Mucosa of stomach (tissue), 1 donor: Measurements from ENCODE around the gene TTC21B.

ENCODE experiments used
- H3K27me3 ChIP-seq: one replicate; pipeline ENCODE4 v1.7.0; 2013; ENCODE audit warnings: mild to moderate bottlenecking, low read length; ENCODE audit not compliant: control insufficient read depth, insufficient read depth
- H3K36me3 ChIP-seq: one replicate; pipeline ENCODE4 v1.7.0; 2013; ENCODE audit warnings: low read length; ENCODE audit not compliant: control insufficient read depth, insufficient read depth
- H3K4me1 ChIP-seq: one replicate; pipeline ENCODE4 v1.7.0; 2013; ENCODE audit warnings: mild to moderate bottlenecking, low read length; ENCODE audit not compliant: control insufficient read depth, insufficient read depth
- H3K4me3 ChIP-seq: one replicate; pipeline ENCODE4 v1.7.0; 2013; ENCODE audit warnings: low read length
- H3K9ac ChIP-seq: one replicate; pipeline ENCODE4 v1.7.0; 2013; ENCODE audit warnings: mild to moderate bottlenecking, low read length, moderate library complexity
- H3K9me3 ChIP-seq: one replicate; pipeline ENCODE4 v1.7.0; 2013; ENCODE audit warnings: mild to moderate bottlenecking, low read length, moderate library complexity; ENCODE audit not compliant: control insufficient read depth
- donor health status: Pancreatic carcinoma.

TTC21B gene

DNA sequence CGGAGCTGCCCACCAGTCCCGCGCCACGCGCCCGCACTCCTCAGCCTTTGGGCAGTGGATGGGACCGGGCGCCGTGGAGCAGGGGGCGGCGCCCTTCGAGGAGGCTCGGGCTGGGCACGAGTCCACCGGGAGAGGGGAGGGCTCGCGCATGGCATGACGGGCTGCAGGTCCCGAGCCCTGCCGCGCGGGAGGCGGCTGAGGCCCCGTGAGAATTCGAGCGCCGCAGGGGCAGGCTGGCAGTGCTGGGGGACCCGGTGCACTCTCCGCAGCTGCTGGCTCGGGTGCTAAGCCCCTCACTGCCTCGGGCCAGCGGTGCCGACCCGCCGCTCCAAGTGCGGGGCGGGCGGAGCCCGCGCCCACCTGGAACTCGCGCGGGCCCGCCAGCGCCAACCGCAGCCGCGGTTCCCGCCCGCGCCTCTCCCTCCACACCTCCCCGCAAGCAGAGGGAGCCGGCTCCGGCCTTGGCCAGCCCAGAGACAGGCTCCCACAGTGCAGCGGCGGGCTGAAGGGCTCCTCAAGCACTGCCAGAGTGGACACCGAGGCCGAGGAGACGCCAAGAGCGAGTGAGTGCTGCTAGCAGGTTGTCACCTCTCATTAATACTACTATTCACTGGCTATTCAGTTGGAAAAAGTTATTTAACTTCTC is 3.6 kb upstream of the TTC21B start:
- H3K36me3 ChIP-seq: no peaks in the 10 kb centered on the region
- no peaks in the 10 kb centered on the region for H3K9me3 ChIP-seq
- no peak overlapping the region for H3K4me3 ChIP-seq
- H3K9ac ChIP-seq: no peak overlapping the region
- peaks cover 5% of the 10 kb centered on the region for H3K4me1 ChIP-seq
- no peaks in the 10 kb centered on the region for H3K27me3 ChIP-seq

DNA sequence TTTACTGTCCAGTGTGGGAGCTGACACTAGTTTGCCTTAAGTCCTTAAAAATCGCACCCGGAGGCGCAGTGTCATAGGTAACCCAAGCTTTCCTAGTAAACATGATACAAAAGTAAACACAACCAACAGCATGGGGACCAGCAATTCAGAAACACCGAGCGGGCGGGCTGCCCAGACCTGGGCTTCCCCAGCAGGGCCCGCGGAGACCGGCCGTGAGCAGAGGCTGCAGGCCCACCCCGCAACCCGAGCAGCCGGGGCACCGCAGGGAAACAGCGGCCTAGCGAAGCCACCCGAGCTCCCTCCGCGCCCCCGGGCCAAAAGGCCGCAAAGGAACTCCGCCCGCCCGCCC is 296 bp downstream of the TTC21B start:
- Histone ChIP-seq H3K9ac (peak overlapping the region; percentile 66), H3K9me3 (no peaks in the 10 kb centered on the region), H3K4me3 (peak overlapping the region; percentile 48), H3K4me1 (peaks cover 5% of the 10 kb centered on the region), H3K36me3 (no peaks in the 10 kb centered on the region), H3K27me3 (no peaks in the 10 kb centered on the region)

GRCh38 chr2:165952741-165953211 is 800 bp downstream of the TTC21B start:
- Histone ChIP-seq H3K9ac (peak overlapping the region; percentile 66), H3K4me3 (peak overlapping the region; percentile 48), H3K36me3 (no peaks in the 10 kb centered on the region), H3K4me1 (peaks cover 5% of the 10 kb centered on the region), H3K27me3 (no peaks in the 10 kb centered on the region), H3K9me3 (no peaks in the 10 kb centered on the region)

GRCh38 chr2:165952085-165952484 is 1.5 kb downstream of the TTC21B start:
- no peak overlapping the region for H3K4me3 ChIP-seq
- no peaks in the 10 kb centered on the region for H3K36me3 ChIP-seq
- H3K9ac ChIP-seq: no peak overlapping the region
- H3K4me1 ChIP-seq: peaks cover 5% of the 10 kb centered on the region
- H3K27me3 ChIP-seq: no peaks in the 10 kb centered on the region
- no peaks in the 10 kb centered on the region for H3K9me3 ChIP-seq

DNA sequence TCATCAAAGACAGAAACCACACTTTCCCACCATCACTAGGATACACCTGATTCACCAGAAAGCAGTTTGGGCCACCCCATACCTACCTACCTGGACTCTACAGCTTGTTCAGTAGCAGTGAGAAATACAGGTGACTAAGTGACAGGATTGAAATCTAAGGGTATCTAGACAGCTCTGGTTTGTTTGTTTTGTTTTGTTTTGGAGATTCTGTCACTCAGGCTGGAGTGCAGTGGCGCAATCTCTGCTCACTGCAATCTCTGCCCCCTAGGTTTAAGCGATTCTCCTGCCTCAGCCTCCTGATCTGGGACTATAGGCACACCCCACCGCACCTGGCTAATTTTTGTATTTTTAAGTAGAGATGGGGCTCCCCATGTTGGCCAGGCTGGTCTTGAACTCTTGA is 3.1 kb downstream of the TTC21B start:
- Histone ChIP-seq H3K27me3 (no peaks in the 10 kb centered on the region), H3K36me3 (no peaks in the 10 kb centered on the region), H3K4me1 (peaks cover 5% of the 10 kb centered on the region)

GRCh38 chr2:165941827-165942226 is 11.7 kb downstream of the TTC21B start:
- no peaks in the 10 kb centered on the region for H3K4me1 ChIP-seq
- H3K4me3 ChIP-seq: no peak overlapping the region
- H3K27me3 ChIP-seq: no peaks in the 10 kb centered on the region
- no peaks in the 10 kb centered on the region for H3K9me3 ChIP-seq
- peaks cover 10% of the 10 kb centered on the region for H3K36me3 ChIP-seq
- H3K9ac ChIP-seq: no peak overlapping the region

More for the DNA sequence above, 3.1 kb downstream of the TTC21B start:
- H3K9me3 ChIP-seq: no peaks in the 10 kb centered on the region
- H3K4me3 ChIP-seq: no peak overlapping the region
- no peak overlapping the region for H3K9ac ChIP-seq

DNA sequence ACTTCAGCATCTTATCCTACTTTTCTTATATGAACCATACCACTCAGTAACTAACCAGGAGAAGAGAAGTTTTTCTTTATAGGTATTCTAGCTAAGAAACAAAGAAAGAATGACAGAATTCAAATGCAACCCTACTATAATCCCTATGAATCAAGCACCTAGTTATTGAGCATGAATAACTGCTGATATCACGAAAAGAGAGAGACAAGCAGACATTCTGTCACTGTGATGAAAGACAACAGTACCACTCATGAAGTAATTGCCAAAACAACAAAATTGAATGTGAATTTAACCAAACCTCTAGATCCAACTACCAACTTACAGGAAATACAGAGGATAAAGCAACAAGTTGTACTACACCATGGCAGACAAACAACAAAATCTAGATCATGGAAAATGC is 15.3 kb downstream of the TTC21B start:
- Histone ChIP-seq H3K4me1 (no peaks in the 10 kb centered on the region), H3K27me3 (no peaks in the 10 kb centered on the region), H3K36me3 (peaks cover 10% of the 10 kb centered on the region), H3K9ac (no peak overlapping the region), H3K4me3 (no peak overlapping the region), H3K9me3 (no peaks in the 10 kb centered on the region)

DNA sequence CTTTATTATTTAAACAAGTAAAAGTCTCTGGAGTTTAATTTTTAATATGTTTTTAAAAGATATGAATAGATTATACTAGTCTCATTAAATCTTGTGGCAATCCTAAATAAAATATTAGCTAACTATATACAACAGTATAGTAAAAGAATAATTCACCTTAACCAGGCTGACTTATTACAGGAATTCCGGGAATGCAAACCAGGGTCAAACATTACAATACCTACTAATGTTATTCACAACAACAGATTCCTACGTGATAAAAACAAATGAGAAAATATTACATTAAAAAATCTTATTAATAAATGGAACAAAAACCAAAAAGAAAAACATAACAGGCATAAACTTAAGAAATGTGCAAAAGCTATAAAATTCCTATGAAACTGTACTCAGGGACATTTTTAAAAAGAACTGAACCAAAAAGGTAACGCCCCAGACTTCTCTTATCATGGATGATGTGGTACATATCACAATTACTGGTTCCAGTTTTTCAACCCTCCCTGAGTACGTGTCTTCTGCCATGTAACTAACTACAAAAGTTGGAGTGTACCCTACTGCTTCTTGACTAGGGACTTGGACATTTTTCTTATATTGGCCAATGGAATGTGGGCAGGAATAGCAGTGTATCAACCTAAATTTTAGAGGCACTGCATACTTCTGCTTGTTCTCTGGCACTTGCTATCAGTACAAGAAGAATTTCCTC is 20.2 kb downstream of the TTC21B start:
- no peaks in the 10 kb centered on the region for H3K27me3 ChIP-seq
- no peak overlapping the region for H3K4me3 ChIP-seq
- no peak overlapping the region for H3K9ac ChIP-seq
- no peaks in the 10 kb centered on the region for H3K9me3 ChIP-seq
- H3K36me3 ChIP-seq: no peaks in the 10 kb centered on the region
- H3K4me1 ChIP-seq: no peaks in the 10 kb centered on the region

DNA sequence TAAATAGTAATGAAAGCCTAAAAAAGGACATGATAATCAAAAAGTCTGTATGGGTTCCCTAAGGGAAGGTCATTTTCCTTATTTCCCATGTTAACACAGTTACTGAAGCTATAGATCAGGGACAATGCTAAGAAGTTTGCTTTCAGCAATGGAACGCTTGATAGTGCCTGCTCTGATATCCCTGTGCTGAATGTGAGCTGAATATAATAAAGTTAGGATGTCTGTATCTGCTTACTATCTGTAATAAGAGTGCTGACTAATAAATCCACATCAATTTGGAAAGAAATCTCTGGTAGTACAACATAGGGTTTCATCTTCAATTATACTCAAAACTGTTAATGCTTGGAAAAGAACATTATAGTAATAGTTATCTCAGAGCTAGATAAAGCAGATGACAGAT is 25.8 kb downstream of the TTC21B start:
- H3K36me3 ChIP-seq: no peaks in the 10 kb centered on the region
- H3K4me1 ChIP-seq: no peaks in the 10 kb centered on the region
- no peaks in the 10 kb centered on the region for H3K9me3 ChIP-seq
- H3K27me3 ChIP-seq: no peaks in the 10 kb centered on the region
- H3K4me3 ChIP-seq: no peak overlapping the region
- H3K9ac ChIP-seq: no peak overlapping the region

DNA sequence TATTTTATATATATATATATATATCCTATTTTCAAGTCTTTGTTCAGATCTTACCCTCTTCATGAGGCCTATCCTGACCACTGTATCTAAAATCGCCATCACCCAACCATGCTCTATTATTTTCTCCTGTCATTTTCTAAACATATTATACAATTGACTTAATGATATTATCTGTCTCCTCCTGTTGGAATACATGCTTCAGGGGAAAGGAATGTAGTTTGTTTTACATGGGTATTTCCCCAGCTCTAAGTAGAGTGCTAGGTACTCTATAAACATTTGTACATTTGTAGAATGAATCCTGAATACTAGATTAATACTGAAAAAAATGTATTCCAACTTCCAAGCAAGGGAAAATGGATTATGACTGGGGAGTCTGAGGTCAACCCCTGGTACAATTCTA is 26.2 kb downstream of the TTC21B start:
- Histone ChIP-seq H3K4me1 (no peaks in the 10 kb centered on the region), H3K27me3 (no peaks in the 10 kb centered on the region), H3K9me3 (no peaks in the 10 kb centered on the region), H3K4me3 (no peak overlapping the region), H3K36me3 (no peaks in the 10 kb centered on the region), H3K9ac (no peak overlapping the region)

DNA sequence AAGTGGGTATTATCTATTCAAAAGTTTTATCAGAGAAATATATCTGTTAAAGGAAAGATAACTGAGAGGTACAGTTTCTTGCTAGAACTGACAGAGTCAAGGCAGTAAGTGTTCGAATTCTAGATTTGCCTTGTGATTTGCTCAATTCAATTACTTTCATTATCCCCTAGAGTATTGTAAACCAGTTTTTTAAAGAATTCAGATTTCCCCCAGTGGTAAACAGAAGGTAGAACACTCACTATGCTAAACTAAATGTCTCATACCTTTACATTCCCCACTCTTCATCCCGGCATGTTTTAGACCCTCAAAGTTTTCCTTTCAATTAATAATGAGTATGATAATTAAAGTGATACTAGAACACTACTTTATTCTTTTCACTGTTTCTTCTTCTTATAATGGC is 28.6 kb downstream of the TTC21B start:
- no peak overlapping the region for H3K4me3 ChIP-seq
- H3K27me3 ChIP-seq: no peaks in the 10 kb centered on the region
- H3K9ac ChIP-seq: no peak overlapping the region
- no peaks in the 10 kb centered on the region for H3K4me1 ChIP-seq
- H3K9me3 ChIP-seq: no peaks in the 10 kb centered on the region
- H3K36me3 ChIP-seq: no peaks in the 10 kb centered on the region

DNA sequence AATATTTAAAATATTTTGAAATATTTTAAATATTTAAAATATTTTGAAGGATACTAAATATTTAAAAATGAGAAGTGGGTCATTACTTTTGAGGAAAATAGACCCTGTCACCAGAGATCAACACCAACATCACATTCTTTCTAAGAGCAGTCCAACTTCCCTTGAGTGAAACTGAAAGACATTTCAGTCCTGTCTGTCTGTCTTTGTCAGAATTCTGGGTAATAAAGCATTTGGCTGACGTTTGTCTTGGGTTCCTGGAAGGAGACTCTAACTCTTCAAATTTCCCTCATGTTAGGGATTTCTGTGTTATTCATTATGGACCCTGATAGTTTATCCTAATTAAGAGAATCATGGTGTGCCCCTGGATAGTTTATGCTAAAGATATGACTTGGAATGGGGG is 32.8 kb downstream of the TTC21B start:
- H3K4me1 ChIP-seq: no peaks in the 10 kb centered on the region
- no peaks in the 10 kb centered on the region for H3K27me3 ChIP-seq
- no peak overlapping the region for H3K9ac ChIP-seq
- no peaks in the 10 kb centered on the region for H3K9me3 ChIP-seq
- H3K36me3 ChIP-seq: no peaks in the 10 kb centered on the region
- H3K4me3 ChIP-seq: no peak overlapping the region
